HG03175 (cell line): Measurements from ENCODE around the gene METRN.
A peak's percentile ranks its signal among the peaks of the same experiment; 100 is the strongest.
"Not testable (repeated sequence)": the region's sequence is repeated elsewhere in the genome, so short reads cannot be mapped to it uniquely, and the experiment has no call there.

Experiments
- ATAC-seq: cut with Tn5 transposase; IDR thresholded peaks from one replicate; pipeline ENCODE4 v1.9.1; 2021; ENCODE audit warnings: mild to moderate bottlenecking, moderate library complexity; ENCODE audit not compliant: unreplicated experiment

METRN gene

DNA sequence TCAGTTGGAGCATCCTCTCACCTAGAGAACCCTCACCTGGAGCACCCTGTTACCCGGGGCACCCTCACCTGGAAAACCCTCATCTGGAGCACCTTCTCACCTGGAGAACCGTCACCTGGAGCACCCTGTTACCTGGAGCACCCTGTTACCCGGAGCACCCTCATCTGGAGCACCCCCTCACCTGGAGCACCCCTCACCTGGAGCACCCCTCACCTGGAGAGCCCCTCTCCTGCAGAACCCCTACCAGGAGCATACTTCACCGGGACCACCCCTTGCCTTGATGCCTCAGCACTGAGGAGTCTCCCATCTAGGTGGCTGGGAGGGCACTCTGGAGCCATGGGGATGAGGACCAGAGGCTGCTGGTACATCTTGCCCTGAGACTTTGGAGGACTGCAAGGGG, 6.0 kb upstream of the METRN start:
- ATAC-seq = no peak

DNA sequence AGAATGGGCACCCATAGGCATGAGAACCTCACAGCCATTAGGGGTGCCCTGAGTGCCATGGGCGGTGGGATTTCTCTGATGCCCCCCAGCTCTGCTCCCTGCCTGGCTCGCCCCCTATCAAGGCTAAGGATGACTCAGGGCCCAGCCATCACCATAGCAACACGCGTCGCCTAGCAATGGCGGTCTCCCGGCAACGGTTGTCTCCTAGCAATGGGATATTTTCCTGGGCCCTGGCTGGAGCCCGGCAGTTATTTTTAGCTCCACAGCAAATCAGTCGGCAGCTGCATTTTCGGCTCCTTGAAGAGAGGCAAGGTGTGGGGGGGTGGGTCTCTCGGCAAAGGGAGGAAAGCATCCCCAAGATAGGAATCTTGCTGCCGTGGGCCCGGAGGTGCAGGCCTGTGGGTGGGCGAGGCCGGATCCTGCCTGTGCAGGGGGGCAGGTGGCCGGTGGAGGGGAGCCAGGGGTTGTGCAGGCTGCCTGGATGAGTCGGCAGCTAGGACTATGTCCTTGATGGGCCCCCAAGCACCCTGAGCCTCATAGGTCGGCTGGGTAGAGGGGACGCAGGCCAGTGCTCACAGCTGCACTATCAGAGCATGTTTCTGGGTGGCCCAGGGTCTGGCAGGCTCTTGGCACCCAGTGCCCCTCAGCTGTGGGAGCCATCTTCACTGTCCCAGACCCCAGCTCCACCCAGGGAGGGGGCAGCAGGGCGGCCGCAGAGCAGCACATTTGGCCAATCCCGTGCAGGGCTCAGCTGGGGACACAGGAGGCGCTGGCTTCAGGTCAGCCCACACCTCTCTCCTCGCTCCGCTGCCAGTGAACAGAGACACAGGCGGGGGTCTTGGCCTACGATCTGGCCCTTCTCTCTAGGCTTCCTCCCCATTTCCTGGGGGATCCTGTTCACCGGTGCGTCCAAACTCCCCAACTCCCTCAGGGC, 5.1 kb upstream of the METRN start:
- ATAC-seq = no peak

DNA sequence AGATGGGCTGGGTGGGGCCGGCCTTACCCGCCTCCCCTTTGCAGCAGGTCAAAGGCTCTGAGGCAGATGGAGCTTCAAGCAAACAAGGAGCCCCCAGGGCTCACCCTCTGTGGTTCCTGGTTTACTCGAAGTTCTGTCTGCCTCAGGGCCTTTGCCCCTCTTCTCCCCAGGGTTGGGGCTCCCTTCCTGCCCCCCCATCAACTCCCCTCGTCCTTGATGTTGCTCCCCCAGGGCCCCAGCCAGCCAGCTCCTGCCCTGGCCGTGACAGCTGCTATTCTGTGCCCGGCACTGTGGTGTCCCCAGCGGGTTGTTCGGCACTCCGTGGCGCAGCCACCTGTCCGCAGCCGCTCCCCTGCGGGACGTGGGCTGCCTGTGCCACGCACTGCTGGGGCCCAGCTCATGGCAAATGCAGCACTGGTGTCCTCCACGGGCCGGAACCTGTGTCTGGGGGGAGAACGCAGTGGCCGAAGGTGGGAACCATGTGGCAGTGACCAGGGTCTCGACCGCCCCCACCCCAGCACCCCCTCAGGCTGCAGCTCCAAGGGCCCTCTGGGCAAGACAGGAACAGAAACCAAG, 4.3 kb upstream of the METRN start:
- no peak for ATAC-seq

DNA sequence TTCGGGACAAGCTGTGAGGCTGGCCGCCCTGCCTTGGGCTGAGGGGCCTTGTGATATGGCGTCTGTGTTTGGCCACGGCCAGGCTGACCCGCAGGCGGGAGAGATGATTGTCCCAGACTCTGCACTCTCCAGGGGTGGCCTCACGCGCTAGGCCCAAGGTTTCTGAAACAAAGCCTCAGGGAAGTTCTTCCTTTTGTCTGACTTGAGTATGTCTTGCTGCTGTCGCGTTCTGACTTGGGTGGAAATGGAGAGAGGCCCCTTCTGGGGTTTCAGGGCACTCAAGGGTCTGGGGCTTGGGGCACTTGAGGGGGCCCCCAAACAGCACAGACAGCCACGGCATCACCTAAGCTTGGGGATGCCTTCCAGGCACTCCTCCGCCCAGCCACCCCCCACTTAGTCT, 3.8 kb upstream of the METRN start:
- no peak for ATAC-seq

DNA sequence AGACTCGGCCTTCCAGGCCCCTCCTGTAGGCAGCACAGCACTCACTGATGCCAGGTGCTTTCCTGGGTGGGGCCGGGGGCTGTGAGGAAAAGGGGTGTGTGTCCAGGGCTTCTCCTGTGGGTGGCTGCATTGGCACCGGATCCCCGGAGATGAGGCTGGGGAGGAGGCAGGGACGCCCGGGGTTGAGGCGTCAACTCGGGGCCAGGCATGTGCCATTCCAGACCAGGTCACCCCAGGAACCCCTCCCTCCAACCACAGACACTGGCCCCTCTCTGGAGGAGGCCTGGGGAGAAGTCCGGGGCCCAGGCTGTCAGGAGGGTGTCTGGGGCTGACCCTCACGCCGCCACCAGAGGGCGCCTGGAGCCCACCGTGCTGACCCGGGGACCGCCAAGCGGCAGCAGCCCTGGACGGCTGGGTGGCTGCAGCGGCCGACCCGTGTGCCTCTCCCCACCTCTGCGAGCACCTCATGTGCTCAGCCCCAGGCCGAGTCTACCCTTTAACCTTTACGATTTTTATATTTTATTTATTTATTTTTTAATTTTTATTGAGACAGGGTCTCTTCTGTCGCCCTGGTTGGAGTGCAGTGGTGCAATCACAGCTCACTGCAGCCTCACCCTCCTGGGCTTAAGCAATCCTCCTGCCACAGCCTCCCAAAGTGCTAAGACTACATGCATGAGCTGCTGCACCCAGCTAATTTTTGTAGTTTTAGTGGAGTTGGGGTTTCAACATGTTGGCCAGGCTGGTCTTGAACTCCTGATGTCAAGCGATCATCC, 3.2 kb upstream of the METRN start:
- no peak for ATAC-seq

DNA sequence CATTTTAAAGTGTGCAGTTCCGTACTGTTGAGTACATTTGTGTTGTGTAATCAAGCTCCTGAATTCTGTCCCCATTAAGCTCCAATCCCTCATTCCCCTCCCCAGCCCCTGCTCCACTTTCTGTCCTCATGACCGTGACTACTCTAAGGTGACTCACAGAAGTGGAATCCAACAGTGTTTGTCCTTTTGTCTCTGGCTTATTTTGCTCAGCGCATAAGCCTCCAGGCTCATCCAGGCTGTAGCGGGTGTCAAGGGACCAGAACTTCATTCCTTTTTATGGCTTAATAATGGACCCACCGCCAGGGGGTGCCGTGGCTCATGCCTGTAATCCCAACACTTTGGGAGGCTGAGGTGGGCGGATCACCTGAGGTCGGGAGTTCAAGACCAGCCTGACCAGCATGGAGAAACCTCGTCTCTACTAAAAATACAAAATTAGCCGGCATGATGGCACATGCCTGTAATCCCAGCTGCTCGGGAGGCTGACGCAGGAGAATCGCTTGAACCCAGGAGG, 2.1 kb upstream of the METRN start:
- ATAC-seq = not testable (repeated sequence)

DNA sequence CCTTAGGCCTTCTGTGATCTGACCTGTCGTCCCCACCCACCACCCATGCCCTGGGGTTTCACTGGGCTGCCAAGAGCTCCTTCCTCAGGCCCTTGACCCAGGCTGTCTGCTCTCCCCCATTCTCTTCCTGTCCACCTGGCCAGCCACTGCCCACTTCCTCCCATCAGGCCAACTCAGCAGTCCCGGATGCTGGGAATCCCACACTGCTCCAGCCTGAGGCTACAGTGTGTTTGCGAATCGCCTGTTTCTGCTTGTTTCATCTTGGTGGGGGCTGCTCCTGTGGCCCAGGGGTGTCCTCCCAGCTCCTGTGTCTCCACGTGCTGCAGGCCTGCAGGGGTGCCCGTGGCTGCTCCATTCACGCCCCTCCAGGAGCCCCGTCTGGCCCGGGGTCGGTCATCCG, 839 bp upstream of the METRN start:
- no peak for ATAC-seq

DNA sequence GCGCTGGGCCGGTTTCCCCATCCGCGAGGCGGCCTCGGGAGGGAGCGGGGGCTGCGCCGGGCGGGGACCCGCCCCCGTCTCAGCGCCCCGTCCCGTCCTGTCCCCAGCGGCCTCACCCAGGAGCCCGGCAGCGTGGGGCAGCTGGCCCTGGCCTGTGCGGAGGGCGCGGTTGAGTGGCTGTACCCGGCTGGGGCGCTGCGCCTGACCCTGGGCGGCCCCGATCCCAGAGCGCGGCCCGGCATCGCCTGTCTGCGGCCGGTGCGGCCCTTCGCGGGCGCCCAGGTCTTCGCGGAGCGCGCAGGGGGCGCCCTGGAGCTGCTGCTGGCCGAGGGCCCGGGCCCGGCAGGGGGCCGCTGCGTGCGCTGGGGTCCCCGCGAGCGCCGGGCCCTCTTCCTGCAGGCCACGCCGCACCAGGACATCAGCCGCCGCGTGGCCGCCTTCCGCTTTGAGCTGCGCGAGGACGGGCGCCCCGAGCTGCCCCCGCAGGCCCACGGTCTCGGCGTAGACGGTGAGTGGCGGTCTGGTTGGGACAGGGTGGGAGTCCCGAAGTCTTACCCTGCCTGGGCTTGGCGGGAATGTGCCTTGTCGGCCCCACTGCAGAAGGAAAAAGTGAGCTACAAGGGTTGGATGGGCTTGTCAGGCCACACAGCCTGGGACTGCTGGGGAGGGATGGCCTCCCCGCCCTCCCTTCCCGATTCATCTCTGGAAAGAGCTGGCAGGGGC, 720 bp downstream of the METRN start:
- ATAC-seq = peak; percentile 9

DNA sequence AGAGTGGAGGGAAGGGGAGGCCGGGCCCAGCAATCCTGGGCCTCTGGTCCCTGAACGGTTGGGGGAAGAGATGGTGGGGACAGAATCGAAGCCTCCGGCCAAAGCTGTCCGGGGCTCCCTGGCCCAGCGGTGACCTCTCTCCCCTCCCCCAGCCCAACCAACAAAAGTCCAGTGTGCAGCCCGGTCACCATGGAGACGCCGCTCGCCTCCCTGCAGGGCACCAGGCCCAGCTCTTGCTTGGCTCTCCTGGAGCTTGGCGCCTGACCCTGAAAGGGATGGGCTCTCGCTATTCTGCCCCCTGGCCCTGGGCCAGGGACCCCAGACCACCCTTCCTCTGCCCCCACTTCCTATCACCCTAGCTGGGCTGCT, 1.3 kb downstream of the METRN start:
- no peak for ATAC-seq

DNA sequence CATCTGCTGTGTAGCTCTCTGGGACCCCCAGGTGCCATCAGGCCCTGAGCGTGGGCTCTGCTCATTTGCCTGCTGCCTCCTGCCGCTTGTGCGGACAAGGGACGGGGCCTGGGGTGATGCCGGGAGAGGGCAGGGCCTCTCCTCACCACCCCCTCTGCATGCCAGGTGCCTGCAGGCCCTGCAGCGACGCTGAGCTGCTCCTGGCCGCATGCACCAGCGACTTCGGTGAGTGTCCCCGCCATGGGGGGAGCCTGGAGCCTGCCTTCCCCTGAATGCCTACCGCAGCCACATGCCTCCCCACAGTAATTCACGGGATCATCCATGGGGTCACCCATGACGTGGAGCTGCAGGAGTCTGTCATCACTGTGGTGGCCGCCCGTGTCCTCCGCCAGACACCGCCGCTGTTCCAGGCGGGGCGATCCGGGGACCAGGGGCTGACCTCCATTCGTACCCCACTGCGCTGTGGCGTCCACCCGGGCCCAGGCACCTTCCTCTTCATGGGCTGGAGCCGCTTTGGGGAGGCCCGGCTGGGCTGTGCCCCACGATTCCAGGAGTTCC, 1.9 kb downstream of the METRN start:
- ATAC-seq = no peak

DNA sequence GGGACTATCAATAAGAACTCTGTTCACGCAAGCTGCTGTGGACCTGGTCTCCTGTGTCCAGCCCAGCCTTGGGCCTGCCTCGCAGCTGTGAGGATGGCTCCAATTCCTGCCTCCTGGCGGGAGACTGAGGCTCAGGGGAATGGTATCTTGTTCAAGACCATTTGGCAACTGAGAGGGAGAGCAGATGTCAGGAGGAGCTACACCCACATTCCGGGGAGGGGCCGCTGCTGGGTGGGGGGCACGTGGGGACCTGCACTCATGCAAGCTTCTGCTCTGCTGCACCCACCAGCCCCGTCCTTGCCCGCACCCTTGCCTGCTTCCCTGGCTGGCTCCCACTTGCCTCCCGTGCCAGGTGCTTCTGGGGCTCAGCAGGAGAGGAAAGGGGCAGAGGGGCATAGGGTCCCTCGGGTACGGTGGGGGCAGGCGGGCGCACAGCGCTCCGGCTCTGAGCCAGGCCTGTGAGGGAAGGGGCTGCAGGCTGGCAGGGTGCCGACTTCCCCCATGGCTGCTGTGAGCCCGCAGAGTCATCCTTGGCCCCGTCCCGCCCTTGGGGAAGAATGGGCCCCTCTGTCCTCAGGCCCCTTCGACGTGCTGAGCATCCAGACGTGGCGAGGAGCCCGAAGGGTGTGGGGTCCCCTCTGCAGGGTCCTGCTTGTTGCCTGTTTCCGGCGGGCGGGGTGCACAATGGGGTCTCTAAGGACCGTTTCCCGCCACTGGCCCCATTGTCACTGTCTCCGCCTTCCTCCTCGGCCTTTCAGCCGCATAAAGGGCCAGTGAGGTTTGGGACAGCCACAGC, 2.7 kb downstream of the METRN start:
- ATAC-seq = no peak

DNA sequence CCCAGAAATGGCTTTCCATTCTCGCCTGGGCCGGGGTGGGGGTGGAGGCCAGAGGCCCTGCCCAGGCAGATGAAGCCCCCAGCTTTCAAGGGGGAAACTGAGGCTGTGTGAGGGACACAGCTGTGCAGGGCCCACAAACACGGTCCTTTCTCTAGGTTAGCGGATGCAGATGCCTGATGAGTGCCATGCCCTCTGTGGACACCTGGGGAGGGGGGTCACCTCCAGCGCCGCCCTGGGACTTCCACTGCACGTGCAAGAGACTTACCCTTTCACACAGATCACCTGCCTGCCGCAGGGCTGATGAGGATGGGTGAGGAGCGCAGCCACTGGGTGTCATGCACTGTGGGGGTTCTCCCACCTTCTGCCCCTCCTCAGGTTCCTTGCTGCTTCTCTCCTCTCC, 3.5 kb downstream of the METRN start:
- ATAC-seq = no peak

DNA sequence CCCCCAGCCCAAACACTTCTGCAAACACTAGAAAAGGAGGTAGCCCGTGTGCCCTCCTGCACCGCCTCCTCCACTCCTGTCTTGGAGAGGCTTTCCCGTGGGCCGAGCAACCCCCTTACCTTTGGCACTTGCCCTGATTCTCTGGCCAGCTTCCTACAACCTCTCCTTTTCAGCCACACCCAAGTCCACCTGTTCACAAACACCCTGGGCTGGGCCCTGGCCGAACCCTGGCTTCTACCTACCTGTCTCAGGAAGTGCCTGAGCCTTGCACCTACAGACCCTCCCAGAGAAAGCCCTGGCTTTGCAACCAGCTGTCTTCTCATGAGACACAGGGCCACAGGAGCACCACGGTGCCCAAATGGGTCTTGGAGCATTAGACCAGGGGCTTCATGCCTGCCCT, 4.0 kb downstream of the METRN start:
- ATAC-seq = no peak

DNA sequence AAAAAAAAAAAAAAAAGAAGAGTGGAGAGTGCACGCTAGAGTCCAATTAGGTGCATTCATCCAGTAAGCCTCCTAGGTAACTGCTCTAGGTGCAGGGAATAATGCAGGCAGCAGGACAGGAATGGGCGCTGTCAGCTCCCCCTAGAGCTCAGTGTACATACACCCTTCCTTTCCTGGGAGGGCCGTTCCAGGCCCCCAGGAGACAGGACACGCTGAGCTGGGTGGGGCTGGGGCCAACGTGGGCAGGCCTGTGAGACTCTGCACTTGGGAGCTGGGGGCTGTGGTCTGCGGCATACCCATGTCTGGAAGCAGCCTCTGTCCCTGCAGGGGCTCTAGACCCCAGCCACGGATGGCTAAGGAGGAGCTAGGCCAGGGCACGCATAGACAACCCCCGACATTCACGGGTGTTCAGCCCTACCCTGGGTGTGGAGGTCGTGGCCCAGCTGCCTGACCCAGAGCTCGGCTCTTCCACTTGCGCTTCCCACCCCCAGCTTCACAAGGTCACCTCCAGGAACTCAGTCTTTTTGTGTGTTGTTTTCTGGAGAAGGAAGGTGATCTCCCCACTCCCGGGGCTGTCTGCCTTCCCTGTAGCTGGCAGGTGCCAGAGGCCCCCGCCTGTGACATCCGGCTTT, 5.0 kb downstream of the METRN start:
- ATAC-seq = no peak

DNA sequence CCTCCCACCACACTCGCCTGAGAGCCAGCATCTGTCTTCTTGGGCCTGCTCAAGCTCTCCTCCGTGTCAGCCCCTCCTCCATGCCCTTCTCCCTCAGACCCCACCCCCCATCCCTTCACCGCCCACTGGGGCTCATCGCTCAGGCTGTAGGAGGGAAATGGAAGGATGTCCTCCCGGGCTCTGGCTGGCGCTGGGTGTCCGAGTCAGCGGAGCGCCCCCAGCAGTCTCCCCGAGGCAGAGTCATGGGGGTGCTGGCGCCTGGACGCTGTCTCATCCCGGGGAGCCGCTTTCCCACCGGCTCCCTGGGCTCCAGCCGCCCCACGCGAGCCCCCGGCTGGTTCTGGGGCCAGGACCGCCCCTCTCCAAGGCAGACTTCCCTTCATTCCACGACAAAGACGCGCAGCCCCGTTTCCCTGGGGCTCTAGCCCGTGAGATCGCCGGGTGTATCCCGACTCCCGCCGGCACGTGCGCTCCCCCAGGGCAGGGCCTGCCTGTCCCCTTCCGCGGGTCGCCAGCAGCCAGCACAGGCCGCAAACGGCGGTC, 5.6 kb downstream of the METRN start:
- ATAC-seq = peak; percentile 26

DNA sequence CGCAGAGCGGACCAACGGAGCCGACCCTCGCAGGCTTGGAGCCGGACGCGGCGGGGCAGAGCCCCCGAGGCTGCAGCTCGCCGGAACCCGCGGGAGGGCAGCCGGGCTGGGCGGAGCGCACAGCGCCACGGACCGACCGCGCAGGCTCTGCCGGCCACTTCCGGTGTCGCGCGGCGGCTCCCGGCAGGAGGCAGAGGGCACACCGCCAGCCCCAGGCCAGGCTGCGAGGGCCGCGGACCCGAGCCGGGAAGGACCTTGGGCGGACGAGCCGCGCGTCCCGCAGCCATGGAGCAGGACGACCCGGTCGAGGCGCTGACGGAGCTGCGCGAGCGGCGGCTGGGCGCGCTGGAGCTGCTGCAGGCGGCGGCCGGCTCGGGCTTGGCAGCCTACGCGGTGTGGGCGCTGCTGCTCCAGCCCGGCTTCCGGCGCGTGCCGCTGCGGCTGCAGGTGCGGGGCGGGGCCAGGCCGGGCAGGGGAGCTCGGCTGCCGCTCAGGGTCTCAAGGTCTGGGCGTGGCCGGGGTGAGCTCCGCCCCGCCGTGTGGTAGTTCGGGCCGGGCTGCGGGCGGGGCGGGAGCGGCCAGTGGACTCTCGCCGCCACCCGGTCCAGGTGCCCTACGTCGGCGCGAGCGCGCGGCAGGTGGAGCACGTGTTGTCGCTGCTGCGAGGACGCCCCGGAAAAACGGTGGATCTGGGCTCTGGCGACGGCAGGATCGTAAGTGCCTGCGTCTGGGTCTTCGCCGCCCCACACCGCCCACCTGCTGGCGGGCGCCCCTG, 6.3 kb downstream of the METRN start, which contains the start of gene ANTKMT:
TSS of gene ANTKMT (plus strand) at position 157 of the 775 bp plus-strand sequence. CDS start at position 286, 129 bp downstream.
- peak; percentile 66 for ATAC-seq

DNA sequence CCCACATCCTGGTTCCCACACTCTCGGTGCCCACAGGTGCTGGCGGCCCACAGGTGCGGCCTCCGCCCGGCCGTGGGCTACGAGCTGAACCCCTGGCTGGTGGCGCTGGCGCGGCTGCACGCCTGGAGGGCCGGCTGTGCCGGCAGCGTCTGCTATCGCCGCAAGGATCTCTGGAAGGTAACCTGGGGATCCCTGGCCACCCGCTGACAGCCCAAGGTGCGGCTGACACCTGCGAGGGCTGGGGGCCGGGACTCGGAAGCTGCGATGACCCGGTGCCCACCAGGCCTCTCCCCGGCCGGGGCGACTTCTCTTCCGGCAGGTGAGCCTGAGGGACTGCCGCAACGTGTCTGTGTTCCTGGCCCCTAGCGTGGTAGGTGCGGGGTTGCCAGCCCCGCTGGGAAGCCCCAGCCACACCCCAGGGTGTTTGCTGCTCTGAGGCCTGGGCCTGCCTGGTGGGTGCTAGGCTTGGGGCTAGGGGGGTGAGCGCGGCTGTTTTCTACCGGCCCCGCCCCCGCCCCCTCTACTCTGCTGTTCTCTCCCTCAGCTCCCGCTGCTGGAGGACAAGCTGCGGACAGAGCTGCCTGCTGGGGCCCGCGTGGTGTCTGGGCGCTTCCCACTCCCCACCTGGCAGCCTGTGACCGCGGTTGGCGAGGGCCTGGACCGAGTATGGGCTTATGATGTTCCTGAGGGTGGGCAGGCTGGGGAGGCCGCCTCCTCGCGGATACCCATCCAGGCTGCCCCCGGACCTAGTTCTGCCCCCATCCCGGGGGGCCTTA, 7.0 kb downstream of the METRN start:
- ATAC-seq = no peak
